ENCODE data around the gene CCDC13.

GRCh38 chr3:42786631-42787030 lies 13.6 kb upstream of the CCDC13 start:
- TF ChIP-seq, protein P1, sequence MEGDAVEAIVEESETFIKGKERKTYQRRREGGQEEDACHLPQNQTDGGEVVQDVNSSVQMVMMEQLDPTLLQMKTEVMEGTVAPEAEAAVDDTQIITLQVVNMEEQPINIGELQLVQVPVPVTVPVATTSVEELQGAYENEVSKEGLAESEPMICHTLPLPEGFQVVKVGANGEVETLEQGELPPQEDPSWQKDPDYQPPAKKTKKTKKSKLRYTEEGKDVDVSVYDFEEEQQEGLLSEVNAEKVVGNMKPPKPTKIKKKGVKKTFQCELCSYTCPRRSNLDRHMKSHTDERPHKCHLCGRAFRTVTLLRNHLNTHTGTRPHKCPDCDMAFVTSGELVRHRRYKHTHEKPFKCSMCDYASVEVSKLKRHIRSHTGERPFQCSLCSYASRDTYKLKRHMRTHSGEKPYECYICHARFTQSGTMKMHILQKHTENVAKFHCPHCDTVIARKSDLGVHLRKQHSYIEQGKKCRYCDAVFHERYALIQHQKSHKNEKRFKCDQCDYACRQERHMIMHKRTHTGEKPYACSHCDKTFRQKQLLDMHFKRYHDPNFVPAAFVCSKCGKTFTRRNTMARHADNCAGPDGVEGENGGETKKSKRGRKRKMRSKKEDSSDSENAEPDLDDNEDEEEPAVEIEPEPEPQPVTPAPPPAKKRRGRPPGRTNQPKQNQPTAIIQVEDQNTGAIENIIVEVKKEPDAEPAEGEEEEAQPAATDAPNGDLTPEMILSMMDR (IDR thresholded peaks at IDR 0.05): no peak
- no peak for TF ChIP-seq POLR2A (IDR thresholded peaks at IDR 0.05)

Measured in right lobe of liver (tissue), 4 donors.